K562 (cell line): ENCODE results near the gene BFSP2. TPM values are rescaled to one million over a fixed set of nuclear protein-coding genes. Genes with fewer than 3 reads are reported as not detected.

ENCODE experiments used
- ATAC-seq: fragments of 200-7000 bp; cut with Tn5 transposase; 3 replicates; pipeline ENCODE4 v1.9.1; 2020; ENCODE audit warnings: moderate library complexity
- BruUV-seq: library from RNA; stranded (reverse); fragments of 400-500 nt; replicated peaks from 2 replicates; lab custom pipeline; 2021; lab: Mats Ljungman, UMichigan
- CTCF ChIA-PET: fragments of 300-600 bp; formaldehyde crosslinking; extraction: SDS; loops from one replicate; lab custom pipeline; 2021; ENCODE audit warnings: low intra/inter-chr PET ratio; lab: Yijun Ruan, JAX
- POLR2A ChIA-PET: fragments of 300-600, 350-650 bp; sonication (Branson Sonifier 250); formaldehyde crosslinking; extraction: SDS; loops from one replicate; lab custom pipeline; 2021; ENCODE audit warnings: antibody characterized with exemption, inconsistent platforms; lab: Yijun Ruan, JAX
- DNase-seq, 4 experiments: peaks; one replicate each; pipeline versions ENCODE4 v3.0.0 to v3.0.0-alpha.2; 2011 to 2018; ENCODE audit warnings: low spot score in 3 of 4, mixed read lengths in 3 of 4; ENCODE audit errors: extremely low read depth in 1 of 4
- FAIRE-seq: peaks from 2 replicates; lab custom pipeline; 2011; peaks lifted over from hg19 to GRCh38; lab: Jason Lieb, UNC
- H2AFZ ChIP-seq: 2 replicates; pipeline ENCODE4 v1.6.0; 2011; ENCODE audit warnings: low read depth, low read length, control low read depth, inconsistent platforms
- H3K27ac ChIP-seq: fragments of 200-600 bp; 3 replicates; pipeline ENCODE4 v1.8.0; 2011; ENCODE audit warnings: low read depth, mild to moderate bottlenecking, control low read depth, inconsistent platforms, low read length, moderate library complexity, mixed read lengths; ENCODE audit errors: extremely low read depth
- H3K27me3 ChIP-seq, 2 experiments: fragments of 300-600 bp in 1 of 2; 2 replicates in 1 of 2; 3 replicates in 1 of 2; pipeline versions ENCODE4 v1.6.0 to v1.8.0; 2011; ENCODE audit warnings: inconsistent platforms in 2 of 2, low read length in 2 of 2, mild to moderate bottlenecking in 1 of 2, mixed read lengths in 1 of 2, moderate library complexity in 1 of 2; ENCODE audit not compliant: control insufficient read depth in 2 of 2, insufficient read depth in 2 of 2
- H3K36me3 ChIP-seq: fragments of 300-600 bp; 3 replicates; pipeline ENCODE4 v1.8.0; 2011; ENCODE audit warnings: mild to moderate bottlenecking, low read length, inconsistent platforms; ENCODE audit not compliant: control insufficient read depth, insufficient read depth
- H3K4me1 ChIP-seq, 2 experiments: fragments of 200-600 bp in 1 of 2; replicated peaks in 1 of 2; 2 replicates in 1 of 2; 3 replicates in 1 of 2; pipeline versions ENCODE4 v1.5.1 to v1.8.0; 2011; ENCODE audit warnings: inconsistent platforms in 2 of 2, low read length in 2 of 2, mild to moderate bottlenecking in 1 of 2, mixed read lengths in 1 of 2, moderate library complexity in 1 of 2; ENCODE audit not compliant: control insufficient read depth in 2 of 2, insufficient read depth in 2 of 2
- H3K4me2 ChIP-seq: 2 replicates; pipeline ENCODE4 v1.6.1; 2011; ENCODE audit warnings: low read length, control low read depth, inconsistent platforms, mixed read lengths; ENCODE audit not compliant: insufficient read depth
- H3K4me3 ChIP-seq: fragments of 200-600 bp; sonication (generic), shearing (Covaris generic); 2 replicates; pipeline ENCODE4 v1.5.1; 2016; ENCODE audit warnings: control low read depth, inconsistent platforms
- H3K79me2 ChIP-seq: fragments of 200-600 bp; 3 replicates; pipeline ENCODE4 v1.8.0; 2011; ENCODE audit warnings: low read length, inconsistent platforms; ENCODE audit not compliant: control insufficient read depth, insufficient read depth
- H3K9ac ChIP-seq, 2 experiments: 2 replicates each; pipeline versions ENCODE4 v1.6.0 to v1.6.1; 2011; ENCODE audit warnings: low read depth in 2 of 2, low read length in 2 of 2, control low read depth in 1 of 2, inconsistent platforms in 1 of 2, mild to moderate bottlenecking in 1 of 2, mixed read lengths in 1 of 2; ENCODE audit not compliant: insufficient read depth in 1 of 2
- H3K9me1 ChIP-seq: one replicate; pipeline ENCODE4 v1.6.0; 2011; ENCODE audit warnings: inconsistent platforms, mild to moderate bottlenecking, low read length, moderate library complexity; ENCODE audit not compliant: control insufficient read depth, insufficient read depth
- H3K9me3 ChIP-seq: replicated peaks from 2 replicates; pipeline ENCODE4 v1.5.1; 2011; ENCODE audit warnings: low read depth, low read length, inconsistent platforms; ENCODE audit not compliant: control insufficient read depth, insufficient read depth
- H4K20me1 ChIP-seq: replicated peaks from 2 replicates; pipeline ENCODE4 v1.6.1; 2011; ENCODE audit warnings: low read length, inconsistent platforms, mixed read lengths; ENCODE audit not compliant: control insufficient read depth, insufficient read depth
- ARID3B ChIP-seq: fragments of 250-450 bp; sonication (Bioruptor Pico); IDR thresholded peaks from 2 replicates; pipeline ENCODE4 v1.4.0; 2020; ENCODE audit warnings: borderline replicate concordance
- ELF4 ChIP-seq: fragments of 450-650 bp; formaldehyde crosslinking; IDR thresholded peaks from 2 replicates; pipeline ENCODE4 v1.4.0; 2022; ENCODE audit warnings: missing genetic modification characterization
- ESRRB ChIP-seq: fragments of 250-450 bp; sonication (Bioruptor Pico); IDR thresholded peaks from 2 replicates; pipeline ENCODE4 v1.5.0; 2020; ENCODE audit warnings: mild to moderate bottlenecking, moderate library complexity, borderline replicate concordance
- HSF4 ChIP-seq: fragments of 250-450 bp; sonication (Bioruptor Pico); IDR thresholded peaks from 2 replicates; pipeline ENCODE4 v2.1.2; 2022; ENCODE audit warnings: mild to moderate bottlenecking, moderate library complexity, borderline replicate concordance
- MTA1 ChIP-seq: fragments of 450-650 bp; IDR thresholded peaks from 2 replicates; pipeline ENCODE4 v1.6.1; 2017; ENCODE audit warnings: borderline replicate concordance
- MXD1 ChIP-seq: fragments of 250-450 bp; sonication (Bioruptor Pico); IDR thresholded peaks from 2 replicates; pipeline ENCODE4 v1.8.0; 2021; ENCODE audit warnings: borderline replicate concordance, mild to moderate bottlenecking, moderate library complexity; ENCODE audit not compliant: poor library complexity, severe bottlenecking
- RBM17 ChIP-seq: fragments of 200-400 bp; formaldehyde crosslinking; IDR thresholded peaks from 2 replicates; pipeline ENCODE4 v1.6.1; 2017; ENCODE audit warnings: low read depth, mild to moderate bottlenecking, low read length, borderline replicate concordance
- SOX6 ChIP-seq: fragments of 450-650 bp; IDR thresholded peaks from 2 replicates; pipeline ENCODE4 v1.6.1; 2014; ENCODE audit warnings: mild to moderate bottlenecking
- ZKSCAN1 ChIP-seq: fragments of 150-350 bp; IDR thresholded peaks from 2 replicates; pipeline ENCODE4 v1.6.1; 2016; ENCODE audit warnings: low read depth, low read length
- ZNF274 ChIP-seq: IDR thresholded peaks from 2 replicates; pipeline ENCODE4 v1.6.1; 2011; ENCODE audit warnings: low read depth, mild to moderate bottlenecking, low read length, moderate library complexity, borderline replicate concordance
- ZNF445 ChIP-seq: fragments of 250-450 bp; sonication (Bioruptor Pico); IDR thresholded peaks from 2 replicates; pipeline ENCODE4 v1.4.0; 2020; ENCODE audit warnings: low read depth, mild to moderate bottlenecking, moderate library complexity
- WGBS: fragments of 100-300 bp; shearing (Covaris generic); methylation state at CpG from one replicate; pipeline ENCODE4 v1.1.6; 2016; ENCODE audit warnings: low coverage, mixed read lengths; ENCODE audit not compliant: insufficient coverage; ENCODE audit errors: missing lambda C conversion rate; 5-methylcytosine and 5-hydroxymethylcytosine counted together
- in situ Hi-C: fragments of 300-500 bp; cut with MboI; formaldehyde crosslinking; loops from 4 replicates; pipeline ENCODE4 v1.15.0; 2018; ENCODE audit warnings: inconsistent platforms, mixed read lengths
- intact Hi-C: fragments of 100-400 bp; cut with micrococcal nuclease; formaldehyde crosslinking; loops from 2 replicates; pipeline ENCODE4 v1.14.2; 2022
- polyA plus RNA-seq, 8 experiments: library from polyadenylated mRNA; depleted of rRNA in 4 of 8; stranded (reverse) in 5 of 8; unstranded in 3 of 8; fragments of >200 nt; fragmentation: Nextera tagmentation in 2 of 8; fragmentation: Illumina TruSeq in 1 of 8; extraction: Ambion mirVana in 2 of 8; extraction: Trizol in 1 of 8; gene quantifications; 2 replicates each; pipeline versions ENCODE4 v1.2.1 to v1.2.3, GENCODE V29; 2011 to 2014; ENCODE audit warnings: inconsistent platforms in 1 of 8, missing spikeins in 1 of 8
- total RNA-seq, 7 experiments: library from RNA; depleted of rRNA in 6 of 7; stranded (reverse); fragments of >200 nt in 6 of 7; fragmentation: Illumina TruSeq in 2 of 7; extraction: Trizol in 2 of 7; gene quantifications; 2 replicates each; pipeline versions ENCODE4 v1.2.1 to v1.2.3, GENCODE V29; 2011 to 2021; ENCODE audit warnings: low replicate concordance in 1 of 7

The BFSP2 gene
- total and polyA plus RNA-seq, 9 of the 15 experiments (the other 6 are each of a cell fraction or from before 2014, with no cell fraction given), result not detected

- FAIRE-seq (no peak), DNase-seq (no peak), ATAC-seq (no peak)
- no peaks in the 10 kb centered on the region for H3K9me1 ChIP-seq
- in situ Hi-C loops, result no loop called here
- H3K4me3 ChIP-seq, result no peak overlapping the region
- POLR2A ChIA-PET, result no interaction called here
- H3K27ac ChIP-seq, result no peak overlapping the region
- H3K79me2 ChIP-seq, result no peaks in the 10 kb centered on the region
- H2AFZ ChIP-seq, result no peak overlapping the region
- H3K36me3 ChIP-seq, result no peaks in the 10 kb centered on the region
- H3K9me3 ChIP-seq, result no peaks in the 10 kb centered on the region
- TF ChIP-seq SOX6, result no peak
- no peak for TF ChIP-seq RBM17
- TF ChIP-seq MTA1, result no peak
- TF ChIP-seq MXD1 (CRISPR knock-in tag), result no peak
- TF ChIP-seq HSF4 (CRISPR knock-in tag), result no peak
- TF ChIP-seq ZKSCAN1, result no peak
- no peak for TF ChIP-seq ESRRB (CRISPR knock-in tag)
- TF ChIP-seq ELF4 (CRISPR knock-in tag), result no peak
- no peak for TF ChIP-seq ZNF445
- no peak for TF ChIP-seq ARID3B (CRISPR knock-in tag)
- TF ChIP-seq ZNF274, result no peak
- H3K27me3 ChIP-seq, result peaks cover 0 to 4% of the 10 kb centered on the region in 2 experiments; a peak in 2 of 5 replicates
- no TSS peak for BruUV-seq
- no peak overlapping the region for H3K9ac ChIP-seq
- WGBS, result 0% methylated on average over 2 of the region's 2 CpGs
- H3K4me2 ChIP-seq, result no peak overlapping the region
- CTCF ChIA-PET, result no interaction called here
- intact Hi-C loops, result no loop called here
- H4K20me1 ChIP-seq, result no peaks in the 10 kb centered on the region
- H3K4me1 ChIP-seq, result no peaks in the 10 kb centered on the region
These were observed 45.3 kb downstream of the BFSP2 start for GRCh38 chr3:133445108-133445507.
